Muscle layer of colon (tissue), 2 donors: Measurements from ENCODE around the gene CCBE1.
"Not testable (repeated sequence)": the region's sequence is repeated elsewhere in the genome, so short reads cannot be mapped to it uniquely, and the experiment has no call there.

Experiments used
- H3K27ac ChIP-seq: one replicate; pipeline ENCODE4 v1.7.0; 2013; ENCODE audit warnings: low read depth, mild to moderate bottlenecking, low read length, moderate library complexity
- H3K27me3 ChIP-seq, 2 donors: one replicate each; pipeline ENCODE4 v1.7.0; 2013; ENCODE audit warnings: low read length in 2 of 2, mild to moderate bottlenecking in 2 of 2; ENCODE audit not compliant: insufficient read depth in 2 of 2, control insufficient read depth in 1 of 2
- H3K36me3 ChIP-seq: one replicate; pipeline ENCODE4 v1.7.0; 2013; ENCODE audit warnings: mild to moderate bottlenecking, low read length; ENCODE audit not compliant: insufficient read depth
- H3K4me1 ChIP-seq: one replicate; pipeline ENCODE4 v1.7.0; 2013; ENCODE audit warnings: mild to moderate bottlenecking, low read length; ENCODE audit not compliant: insufficient read depth
- H3K4me3 ChIP-seq, 2 donors: one replicate each; pipeline ENCODE4 v1.7.0; 2013; ENCODE audit warnings: low read length in 2 of 2, low read depth in 1 of 2, mild to moderate bottlenecking in 1 of 2, moderate library complexity in 1 of 2
- H3K9ac ChIP-seq: one replicate; pipeline ENCODE4 v1.7.0; 2013; ENCODE audit warnings: low read length
- H3K9me3 ChIP-seq: one replicate; pipeline ENCODE4 v1.7.0; 2013; ENCODE audit warnings: mild to moderate bottlenecking, low read length
- donor health status: abdominal sarcoma.
- donor health status: Adenocarcinoma of cecum.

The CCBE1 gene

DNA sequence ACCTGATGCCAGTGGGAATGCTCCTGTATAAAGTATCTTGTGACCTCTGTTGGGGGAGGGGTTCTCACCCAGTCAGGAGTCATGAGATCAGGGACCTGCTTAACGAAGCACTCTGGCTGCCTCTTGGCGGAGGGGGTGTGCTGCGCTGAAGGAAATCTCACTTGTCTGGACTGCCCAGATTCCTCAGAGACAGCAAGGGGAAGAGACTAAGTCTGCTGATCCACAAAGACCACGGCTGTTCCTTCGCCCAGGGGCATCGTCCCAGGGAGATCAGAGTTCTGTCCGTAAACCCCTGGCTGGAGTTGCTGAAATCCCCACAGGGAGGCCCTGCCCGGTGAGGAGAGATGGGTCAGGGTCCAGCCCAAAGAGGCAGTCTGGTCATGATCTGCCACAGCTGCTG lies 168.4 kb downstream of the CCBE1 start:
- Histone ChIP-seq H3K4me1 (no peaks in the 10 kb centered on the region), H3K4me3 (no peak overlapping the region), H3K36me3 (no peaks in the 10 kb centered on the region), H3K27ac (no peak overlapping the region), H3K9ac (no peak overlapping the region), H3K9me3 (no peaks in the 10 kb centered on the region), H3K27me3 (no peaks in the 10 kb centered on the region)

- Histone ChIP-seq H3K36me3 (no peaks in the 10 kb centered on the region), H3K9ac (no peak overlapping the region), H3K9me3 (no peaks in the 10 kb centered on the region), H3K27ac (no peak overlapping the region), H3K4me3 (no peak overlapping the region), H3K4me1 (peaks cover 27% of the 10 kb centered on the region), H3K27me3 (no peaks in the 10 kb centered on the region)
These were observed 176.5 kb downstream of the CCBE1 start for GRCh38 chr18:59520562-59521355.

GRCh38 chr18:59518705-59519104 lies 178.5 kb downstream of the CCBE1 start:
- Histone ChIP-seq H3K4me1 (peaks cover 48% of the 10 kb centered on the region), H3K27ac (no peak overlapping the region), H3K9me3 (no peaks in the 10 kb centered on the region)

DNA sequence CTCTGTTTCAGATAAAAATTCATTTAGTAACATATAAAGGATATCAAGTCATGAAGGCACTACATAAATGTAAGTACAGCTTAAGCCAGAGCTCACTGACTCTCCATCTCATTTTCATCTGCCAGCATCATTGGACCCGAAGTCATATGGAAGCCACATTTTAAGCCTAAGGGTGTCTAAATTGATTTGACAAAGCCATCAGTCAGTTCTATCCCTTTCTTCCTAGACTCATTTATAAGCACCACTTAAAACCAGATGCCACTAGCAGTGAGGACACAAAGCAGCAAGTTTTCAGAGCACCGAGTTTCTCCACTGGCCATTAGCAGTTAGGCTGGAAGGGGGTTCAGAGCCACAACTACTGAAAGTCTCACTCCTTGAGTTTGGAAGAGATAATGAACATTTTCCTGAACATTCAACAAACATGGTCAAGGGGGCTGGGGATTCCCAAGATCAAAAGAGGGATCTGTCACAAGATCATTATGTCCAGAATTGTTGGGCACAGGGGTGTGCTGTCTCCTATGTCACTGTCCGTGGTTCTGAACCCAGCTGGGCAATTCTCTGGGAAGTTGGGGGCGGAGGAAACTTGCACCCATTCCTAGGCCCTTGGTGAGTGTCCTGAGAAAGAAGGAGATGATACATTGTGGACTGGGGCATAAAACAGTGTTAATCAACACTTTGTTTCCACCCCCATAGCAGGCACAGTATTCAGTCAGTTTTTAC lies 179.6 kb downstream of the CCBE1 start:
- H3K27ac ChIP-seq: no peak overlapping the region
- no peaks in the 10 kb centered on the region for H3K36me3 ChIP-seq
- no peaks in the 10 kb centered on the region for H3K9me3 ChIP-seq
- no peaks in the 10 kb centered on the region for H3K27me3 ChIP-seq
- no peak overlapping the region for H3K9ac ChIP-seq
- peaks cover 58% of the 10 kb centered on the region for H3K4me1 ChIP-seq
- H3K4me3 ChIP-seq: no peak overlapping the region

More at GRCh38 chr18:59518705-59519104, 178.5 kb downstream of the CCBE1 start:
- Histone ChIP-seq H3K36me3 (no peaks in the 10 kb centered on the region), H3K4me3 (no peak overlapping the region), H3K9ac (no peak overlapping the region), H3K27me3 (no peaks in the 10 kb centered on the region)

- Histone ChIP-seq H3K27me3 (no peaks in the 10 kb centered on the region), H3K4me3 (no peak overlapping the region), H3K9me3 (no peaks in the 10 kb centered on the region), H3K4me1 (peaks cover 68% of the 10 kb centered on the region), H3K27ac (peak overlapping the region; percentile 27), H3K36me3 (no peaks in the 10 kb centered on the region), H3K9ac (no peak overlapping the region)
These were observed 180.7 kb downstream of the CCBE1 start for GRCh38 chr18:59516356-59517155.

DNA sequence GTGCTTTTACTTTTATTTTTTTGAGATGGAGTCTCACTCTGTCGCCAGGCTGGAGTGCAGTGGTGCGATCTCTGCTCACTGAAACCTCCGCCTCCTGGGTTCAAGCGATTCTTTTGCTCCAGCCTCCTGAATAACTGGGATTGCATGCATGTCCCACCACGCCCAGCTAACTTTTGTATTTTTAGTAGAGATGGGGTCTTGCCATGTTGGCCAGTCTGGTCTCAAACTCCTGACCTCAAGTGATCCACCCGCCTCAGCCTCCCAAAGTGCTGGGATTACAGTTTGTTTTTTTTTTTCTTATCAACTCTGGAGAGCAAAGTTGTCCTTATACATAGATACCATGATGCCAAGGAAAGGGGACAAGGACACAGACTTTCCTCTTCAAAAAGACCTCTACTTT lies 181.3 kb downstream of the CCBE1 start:
- H3K9ac ChIP-seq, H3K4me3 ChIP-seq, H3K27ac ChIP-seq, H3K9me3 ChIP-seq, H3K27me3 ChIP-seq, H3K36me3 ChIP-seq: not testable (repeated sequence)
- peaks cover 74% of the 10 kb centered on the region for H3K4me1 ChIP-seq

- no peak overlapping the region for H3K4me3 ChIP-seq
- peak overlapping the region; percentile 5 for H3K27ac ChIP-seq
These were observed 182.1 kb downstream of the CCBE1 start for GRCh38 chr18:59515147-59515546.

GRCh38 chr18:59514203-59514602 lies 183.0 kb downstream of the CCBE1 start:
- Histone ChIP-seq H3K27ac (peak overlapping the region; percentile 45), H3K4me1 (peaks cover 88% of the 10 kb centered on the region), H3K9ac (no peak overlapping the region), H3K36me3 (no peaks in the 10 kb centered on the region), H3K27me3 (no peaks in the 10 kb centered on the region), H3K4me3 (no peak overlapping the region), H3K9me3 (no peaks in the 10 kb centered on the region)

More at GRCh38 chr18:59515147-59515546, 182.1 kb downstream of the CCBE1 start:
- Histone ChIP-seq H3K9me3 (no peaks in the 10 kb centered on the region), H3K9ac (no peak overlapping the region), H3K4me1 (peaks cover 79% of the 10 kb centered on the region), H3K36me3 (no peaks in the 10 kb centered on the region), H3K27me3 (no peaks in the 10 kb centered on the region)

GRCh38 chr18:59512025-59512755 lies 185.0 kb downstream of the CCBE1 start:
- no peaks in the 10 kb centered on the region for H3K9me3 ChIP-seq
- no peak overlapping the region for H3K9ac ChIP-seq
- no peaks in the 10 kb centered on the region for H3K27me3 ChIP-seq
- no peak overlapping the region for H3K4me3 ChIP-seq
- H3K36me3 ChIP-seq: no peaks in the 10 kb centered on the region
- H3K4me1 ChIP-seq: peaks cover 77% of the 10 kb centered on the region
- no peak overlapping the region for H3K27ac ChIP-seq

- Histone ChIP-seq H3K4me1 (peaks cover 72% of the 10 kb centered on the region), H3K36me3 (no peaks in the 10 kb centered on the region), H3K27me3 (no peaks in the 10 kb centered on the region), H3K27ac (no peak overlapping the region), H3K4me3 (no peak overlapping the region), H3K9ac (no peak overlapping the region), H3K9me3 (no peaks in the 10 kb centered on the region)
These were observed 187.5 kb downstream of the CCBE1 start for GRCh38 chr18:59509481-59510442.
